Parathyroid adenoma (tissue), 2 donors: ENCODE results near the gene ANKHD1.
A peak's percentile ranks its signal among the peaks of the same experiment; 100 is the strongest.

Experiments used
- H2AFZ ChIP-seq: fragments of 300-600 bp; sonication (generic); one replicate; pipeline ENCODE4 v1.7.0; 2017; ENCODE audit warnings: antibody characterized with exemption, mild to moderate bottlenecking
- H3K27ac ChIP-seq: fragments of 300-600 bp; sonication (generic); one replicate; pipeline ENCODE4 v1.7.0; 2017
- H3K27me3 ChIP-seq: fragments of 300-600 bp; sonication (generic); one replicate; pipeline ENCODE4 v1.7.0; 2017; ENCODE audit warnings: low read length; ENCODE audit not compliant: control insufficient read depth, insufficient read depth
- H3K36me3 ChIP-seq: fragments of 300-600 bp; sonication (generic); one replicate; pipeline ENCODE4 v1.7.0; 2017; ENCODE audit warnings: low read length; ENCODE audit not compliant: control insufficient read depth, insufficient read depth
- H3K4me1 ChIP-seq: fragments of 300-600 bp; sonication (generic); one replicate; pipeline ENCODE4 v1.7.0; 2017; ENCODE audit warnings: control low read depth
- H3K4me2 ChIP-seq: fragments of 300-600 bp; sonication (generic); one replicate; pipeline ENCODE4 v1.7.0; 2017; ENCODE audit warnings: low read length
- H3K4me3 ChIP-seq: fragments of 300-600 bp; sonication (generic); one replicate; pipeline ENCODE4 v1.7.0; 2017; ENCODE audit warnings: low read depth, low read length
- H3K79me2 ChIP-seq: fragments of 300-600 bp; sonication (generic); one replicate; pipeline ENCODE4 v1.7.0; 2017; ENCODE audit warnings: control low read depth
- H3K9ac ChIP-seq: fragments of 300-600 bp; sonication (generic); one replicate; pipeline ENCODE4 v1.7.0; 2017; ENCODE audit warnings: mild to moderate bottlenecking
- H3K9me3 ChIP-seq: fragments of 300-600 bp; sonication (generic); one replicate; pipeline ENCODE4 v1.7.0; 2017; ENCODE audit warnings: low read length; ENCODE audit not compliant: control insufficient read depth
- CTCF ChIP-seq: fragments of 300-600 bp; sonication (generic); IDR thresholded peaks from one replicate; pipeline ENCODE4 v1.7.0; 2017; ENCODE audit warnings: antibody characterized with exemption, mild to moderate bottlenecking
- donor health status: primary hyperparathyroidism.

The ANKHD1 gene

GRCh38 chr5:140545606-140546005 is 144.0 kb downstream of the ANKHD1 start:
- no peak for TF ChIP-seq CTCF
- H3K27ac ChIP-seq: no peak overlapping the region
- H2AFZ ChIP-seq: no peak overlapping the region
- H3K79me2 ChIP-seq: no peaks in the 10 kb centered on the region
- no peak overlapping the region for H3K4me3 ChIP-seq
- no peaks in the 10 kb centered on the region for H3K9me3 ChIP-seq
- peaks cover 10% of the 10 kb centered on the region for H3K4me1 ChIP-seq
- H3K4me2 ChIP-seq: no peak overlapping the region
- H3K27me3 ChIP-seq: no peaks in the 10 kb centered on the region
- H3K36me3 ChIP-seq: no peaks in the 10 kb centered on the region
- no peak overlapping the region for H3K9ac ChIP-seq

- Histone ChIP-seq H3K27ac (peak overlapping the region; percentile 47), H3K4me3 (peak overlapping the region; percentile 33), H3K27me3 (no peaks in the 10 kb centered on the region), H3K9me3 (no peaks in the 10 kb centered on the region), H3K9ac (no peak overlapping the region), H2AFZ (peak overlapping the region; percentile 56), H3K36me3 (no peaks in the 10 kb centered on the region), H3K79me2 (no peaks in the 10 kb centered on the region), H3K4me2 (peak overlapping the region; percentile 85), H3K4me1 (peaks cover 10% of the 10 kb centered on the region)
- no peak for TF ChIP-seq CTCF
These were observed 145.3 kb downstream of the ANKHD1 start for GRCh38 chr5:140546851-140547507.

- no peaks in the 10 kb centered on the region for H3K79me2 ChIP-seq
- peak within 1 kb of the TSS; percentile 38 for H3K4me3 ChIP-seq
- TF ChIP-seq CTCF: peak; percentile 58
- H2AFZ ChIP-seq: peak within 1 kb of the TSS; percentile 56
- H3K4me2 ChIP-seq: peak within 1 kb of the TSS; percentile 85
- no peaks in the 10 kb centered on the region for H3K36me3 ChIP-seq
- peak within 1 kb of the TSS; percentile 53 for H3K27ac ChIP-seq
- no peak within 1 kb of the TSS for H3K9ac ChIP-seq
- H3K4me1 ChIP-seq: peaks cover 10% of the 10 kb centered on the region
- no peaks in the 10 kb centered on the region for H3K27me3 ChIP-seq
- H3K9me3 ChIP-seq: no peaks in the 10 kb centered on the region
These were observed 146.1 kb downstream of the ANKHD1 start, which contains the start of gene EIF4EBP3 for GRCh38 chr5:140547508-140548299. Gene EIF4EBP3, plus strand, starts transcription at chr5:140547662. Its CDS starts 76 bp downstream, at chr5:140547738.

- Histone ChIP-seq H3K36me3 (no peaks in the 10 kb centered on the region), H2AFZ (no peak overlapping the region), H3K4me2 (no peak overlapping the region), H3K27me3 (no peaks in the 10 kb centered on the region), H3K4me1 (peaks cover 10% of the 10 kb centered on the region), H3K27ac (peak overlapping the region; percentile 53), H3K9me3 (no peaks in the 10 kb centered on the region), H3K4me3 (peak overlapping the region; percentile 38), H3K9ac (no peak overlapping the region), H3K79me2 (no peaks in the 10 kb centered on the region)
- TF ChIP-seq CTCF: no peak
These were observed 146.7 kb downstream of the ANKHD1 start for GRCh38 chr5:140548300-140548688.
